ENCODE measurements around the gene XRCC3. TPM values are rescaled to one million over a fixed set of nuclear protein-coding genes. Genes with fewer than 3 reads are reported as not detected.

The XRCC3 gene
- total RNA-seq, 4 donors from 2014 or later: 9.5 to 14.7 (median 12.3) TPM

GRCh38 chr14:103649001-103649400 lies 66.2 kb downstream of the XRCC3 start:
- H3K4me3 ChIP-seq (ENCODE audit: low read depth, poor library complexity, severe bottlenecking): no peak overlapping the region
- TF ChIP-seq POLR2A (IDR thresholded peaks at IDR 0.05) (no peak), CTCF (IDR thresholded peaks at IDR 0.05) (no peak)
- intact Hi-C loops (cut with DNase I; ENCODE audit: low total_unique reads): no loop called here
- DNase-seq (ENCODE audit: low spot score in 2 of 2): no peak
- 95 to 100% methylated on average over 3 of the region's 3 CpGs for WGBS, 2 donors

Other genes with a start within 250 kb of the XRCC3 start
- gene CKB, start 192.6 kb downstream of the XRCC3 start, total RNA-seq: 100 to 1,000 TPM; 168 to 236 (median 214) TPM
- gene TRMT61A, start 186.3 kb downstream of the XRCC3 start, total RNA-seq: 10 to 100 TPM in 3 of 4 donors, 1 to 10 TPM in 1; 9.2 to 22.5 (median 16.0) TPM
- gene BAG5, start 152.8 kb downstream of the XRCC3 start, total RNA-seq: 10 to 100 TPM; 40.3 to 44.3 (median 43.1) TPM
- 10 to 100 TPM; 21.0 to 32.9 (median 30.0) TPM for gene COA8, start 152.5 kb downstream of the XRCC3 start, total RNA-seq
- 100 to 1,000 TPM; 214 to 500 (median 268) TPM for gene KLC1, start 86.2 kb downstream of the XRCC3 start, total RNA-seq
- gene ZFYVE21, start 359 bp upstream of the XRCC3 start, total RNA-seq: 100 to 1,000 TPM; 133 to 269 (median 154) TPM
- 10 to 100 TPM; 28.9 to 55.8 (median 41.5) TPM for gene PPP1R13B, start 132.1 kb upstream of the XRCC3 start, total RNA-seq
- gene TDRD9, start 213.0 kb upstream of the XRCC3 start, total RNA-seq: under 1 TPM; 0.15 to 0.49 (median 0.16) TPM
- gene RD3L, start 227.1 kb upstream of the XRCC3 start, total RNA-seq: not detected

Measured in lower leg skin (tissue), 4 donors.